GM19099 (cell line): Measurements from ENCODE around the gene TOP1.

Experiments
- POLR2A ChIP-seq: IDR thresholded peaks from 3 replicates; pipeline ENCODE4 v1.6.1; 2011; ENCODE audit warnings: low read depth; ENCODE audit not compliant: insufficient read length; ENCODE audit errors: extremely low read depth

TOP1 gene

DNA sequence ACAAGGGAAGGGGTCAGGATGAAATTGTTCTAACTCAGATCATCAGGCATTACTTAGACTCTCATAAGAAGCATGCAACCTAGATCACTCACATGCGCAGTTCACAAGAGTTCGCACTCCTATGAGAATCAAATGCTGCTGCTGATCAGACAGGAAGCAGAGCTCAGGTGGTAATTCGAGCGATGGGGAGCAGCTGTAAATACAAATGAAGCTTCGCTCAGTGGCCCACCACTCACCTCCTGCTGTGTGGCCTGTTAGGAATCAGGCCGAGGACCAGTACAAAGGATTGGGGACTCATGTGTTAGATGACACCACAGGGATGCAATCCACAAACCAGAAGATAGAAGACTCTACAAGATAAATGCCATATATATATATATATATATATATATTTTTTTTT, 31.5 kb upstream of the TOP1 start:
- no peak for TF ChIP-seq POLR2A

DNA sequence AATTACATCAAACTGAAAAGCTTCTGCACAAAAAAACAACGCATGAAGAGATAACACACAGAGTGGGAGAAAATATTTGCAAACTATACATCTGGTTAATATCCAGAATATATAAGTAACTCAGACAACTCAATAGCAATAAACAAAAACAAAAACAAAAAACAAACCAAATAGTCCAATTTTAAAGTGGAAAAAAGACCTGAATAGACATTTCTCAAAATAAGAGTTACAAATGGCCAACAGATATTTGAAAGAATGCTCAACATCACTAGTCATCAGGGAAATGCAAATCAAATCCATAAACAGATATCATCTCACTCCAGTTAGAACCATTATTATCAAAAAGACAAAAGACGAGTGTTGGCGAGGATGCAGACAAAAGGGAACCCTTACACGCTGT, 28.8 kb upstream of the TOP1 start:
- TF ChIP-seq POLR2A: no peak

DNA sequence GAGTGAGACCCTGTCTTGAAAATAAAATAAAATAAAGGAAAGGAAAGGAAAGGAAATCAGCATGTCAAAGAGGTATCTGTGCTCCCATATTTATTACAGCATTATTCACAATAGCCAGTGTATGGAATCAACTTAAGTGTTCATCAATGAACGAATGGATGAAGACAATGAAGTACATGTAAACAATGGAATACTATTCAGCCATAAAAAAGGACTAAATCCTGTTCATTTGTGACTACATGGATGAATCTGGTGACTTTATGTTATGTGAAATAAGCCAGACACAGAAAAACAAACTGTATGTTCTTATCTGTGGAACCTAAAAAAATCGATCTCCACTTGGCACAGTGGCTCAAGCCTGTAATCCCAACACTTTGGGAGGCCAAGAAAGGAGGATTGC, 28.0 kb upstream of the TOP1 start:
- TF ChIP-seq POLR2A: no peak

DNA sequence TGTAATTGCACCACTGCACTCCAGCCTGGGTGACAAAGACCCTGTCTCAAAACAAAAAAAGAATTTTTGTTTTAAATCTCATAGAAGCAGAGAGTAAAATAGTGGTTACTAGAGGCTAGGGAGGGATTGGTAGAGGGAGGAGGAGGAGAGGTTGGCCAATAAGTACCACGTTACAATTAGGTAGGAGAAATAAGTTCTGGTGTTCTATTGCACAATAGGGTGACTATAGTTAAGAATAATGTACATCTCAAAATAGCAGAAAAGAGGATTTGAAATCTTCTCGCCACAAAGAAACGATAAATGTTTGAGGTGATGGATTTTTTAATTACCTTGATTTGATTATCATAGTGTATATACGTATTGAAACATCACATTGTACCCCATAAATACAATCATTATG, 27.1 kb upstream of the TOP1 start:
- TF ChIP-seq POLR2A: no peak

DNA sequence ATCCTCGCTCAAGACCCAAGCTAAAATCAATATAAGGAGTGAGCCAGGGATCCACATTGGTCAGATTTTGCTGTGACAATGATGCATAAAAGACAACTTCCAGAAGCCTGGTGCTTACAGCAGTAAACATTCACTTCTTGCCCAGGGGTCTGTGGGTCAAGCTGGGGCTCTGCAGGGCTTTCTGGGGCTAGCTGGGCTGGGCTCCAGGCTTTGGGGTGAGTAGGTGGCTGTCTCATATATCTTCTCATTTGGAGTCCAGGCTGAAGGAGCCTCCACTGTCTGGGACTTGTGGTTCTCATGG, 25.8 kb upstream of the TOP1 start:
- TF ChIP-seq POLR2A: no peak

DNA sequence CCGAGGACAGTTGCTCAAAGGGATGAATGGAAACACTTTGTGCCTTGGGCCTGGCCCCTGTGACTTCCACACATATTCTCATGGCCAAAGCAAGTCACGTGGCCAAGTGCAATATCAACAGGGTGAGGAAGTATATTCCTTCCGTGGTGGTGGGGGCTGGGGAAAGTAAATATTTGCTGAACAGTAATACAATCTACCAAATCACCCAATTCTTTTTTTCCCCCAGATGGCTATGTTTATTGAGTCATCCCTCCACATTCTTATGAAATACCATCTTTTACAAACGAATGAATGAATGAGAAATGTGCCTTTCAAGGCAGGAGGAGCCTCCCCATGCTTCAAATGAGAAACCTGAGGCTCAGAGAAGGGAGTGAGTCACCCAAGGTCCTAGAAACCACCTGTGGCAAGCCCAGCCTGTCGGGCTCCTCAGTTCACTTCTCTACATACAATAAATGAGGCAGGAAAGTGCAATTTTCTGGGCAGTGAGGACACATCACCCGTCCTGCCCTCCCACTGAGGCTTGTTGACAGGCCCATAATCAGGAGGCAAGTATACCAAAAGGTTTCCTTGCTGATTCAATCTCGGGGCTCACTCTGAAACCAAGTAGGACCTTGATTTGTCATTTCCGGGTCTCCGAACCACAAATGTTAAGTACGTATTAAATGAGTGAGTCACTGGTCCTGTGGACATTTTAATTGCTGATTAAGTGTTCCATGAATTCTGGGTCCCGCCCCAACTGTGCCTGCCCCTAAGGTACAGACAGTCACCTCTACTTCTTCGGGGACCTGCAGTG, 25.3 kb upstream of the TOP1 start:
- no peak for TF ChIP-seq POLR2A

DNA sequence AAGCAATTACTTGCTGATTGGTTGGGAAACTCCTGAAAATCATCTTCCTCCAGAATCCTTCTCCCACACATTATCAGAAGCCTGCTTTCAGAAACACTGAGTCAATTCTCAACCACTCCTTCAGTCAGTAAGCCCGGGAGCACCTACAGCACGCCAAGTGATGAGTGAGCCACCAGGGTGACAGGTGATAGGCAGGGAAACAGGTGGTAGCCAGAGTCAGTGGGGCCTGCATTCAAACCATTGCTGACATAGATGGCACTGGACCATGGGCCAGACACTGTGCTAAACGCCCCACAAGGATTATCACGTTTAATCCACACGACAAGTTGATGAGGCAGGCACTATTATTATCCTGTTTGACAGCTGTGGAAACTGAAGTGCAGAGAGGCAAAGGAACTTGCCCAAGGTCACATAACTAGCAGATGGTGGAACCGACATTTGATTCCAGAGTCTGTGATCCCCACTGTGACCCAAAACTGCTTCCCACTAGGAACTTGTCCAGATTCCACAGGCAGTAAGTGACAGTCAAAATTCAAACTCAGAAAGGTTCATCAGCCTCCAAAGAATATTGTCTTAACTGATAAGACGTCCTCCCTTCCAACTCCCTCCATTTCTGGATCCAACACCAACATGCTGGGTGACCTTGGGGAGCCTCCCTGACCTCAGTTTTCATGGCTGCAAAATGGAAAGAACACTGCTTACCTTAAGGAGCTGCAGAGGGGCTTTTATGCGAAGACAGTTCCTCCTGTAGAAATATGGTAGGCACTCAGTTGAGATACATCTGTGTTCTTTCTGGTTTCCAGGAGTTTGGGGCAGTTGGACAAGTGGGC, 23.9 kb upstream of the TOP1 start:
- TF ChIP-seq POLR2A: no peak

DNA sequence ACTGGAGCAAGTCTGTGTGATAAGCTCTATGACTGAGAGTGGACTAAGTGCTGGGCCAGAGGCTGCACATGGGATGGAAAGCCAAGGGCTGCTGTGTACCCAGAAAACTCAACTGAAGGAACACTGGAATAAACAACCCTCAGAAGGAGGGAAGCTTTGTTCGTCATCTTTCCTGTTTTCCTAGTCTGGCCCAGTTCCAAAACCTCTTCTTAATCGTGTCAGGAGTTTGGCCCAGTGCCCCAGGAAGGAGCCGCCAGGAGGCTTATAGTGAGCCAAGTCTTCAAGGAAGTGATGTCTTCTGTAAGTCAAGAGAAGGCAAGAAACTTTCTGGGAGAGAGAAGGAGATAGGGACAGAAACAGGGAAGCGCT, 23.3 kb upstream of the TOP1 start:
- no peak for TF ChIP-seq POLR2A

DNA sequence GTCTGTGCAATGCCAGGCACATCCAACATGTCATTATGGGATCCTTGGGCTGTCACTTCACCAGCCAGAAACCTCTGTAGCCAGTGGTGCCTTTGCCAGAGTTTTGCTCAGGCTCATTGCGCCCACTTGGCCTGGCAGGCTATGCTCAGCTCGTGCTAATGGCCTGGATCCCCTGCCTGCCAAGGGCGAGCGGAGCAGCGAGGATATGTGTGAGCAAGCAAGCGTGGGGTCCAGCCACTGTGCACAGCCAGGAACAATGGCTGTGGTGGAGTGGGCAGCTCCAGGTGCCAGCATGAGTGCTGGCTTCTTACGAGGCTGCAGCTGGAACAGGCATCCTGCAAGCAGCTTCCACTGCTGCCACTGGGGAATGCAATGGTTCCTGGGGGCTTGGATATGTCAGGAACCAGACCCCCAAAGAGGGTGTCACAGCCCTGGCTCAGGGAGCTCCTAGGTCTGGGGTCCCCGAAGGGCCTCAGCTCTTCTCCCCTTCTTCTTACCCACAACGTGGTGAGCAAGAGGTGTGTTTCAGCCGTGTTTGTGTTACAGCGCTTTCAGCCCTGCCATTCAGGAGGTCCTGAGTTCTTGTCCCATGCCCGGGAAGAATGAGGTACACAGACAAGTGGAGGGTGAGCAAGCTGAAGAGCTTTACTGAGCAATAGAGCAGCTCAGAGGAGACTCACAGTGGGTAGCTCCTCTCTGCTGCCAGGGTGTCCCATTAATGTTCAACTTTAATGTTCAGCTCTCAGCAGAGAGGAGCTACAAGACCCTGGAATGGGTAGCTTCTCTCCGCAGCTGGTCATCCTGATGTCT, 22.3 kb upstream of the TOP1 start:
- TF ChIP-seq POLR2A: no peak

DNA sequence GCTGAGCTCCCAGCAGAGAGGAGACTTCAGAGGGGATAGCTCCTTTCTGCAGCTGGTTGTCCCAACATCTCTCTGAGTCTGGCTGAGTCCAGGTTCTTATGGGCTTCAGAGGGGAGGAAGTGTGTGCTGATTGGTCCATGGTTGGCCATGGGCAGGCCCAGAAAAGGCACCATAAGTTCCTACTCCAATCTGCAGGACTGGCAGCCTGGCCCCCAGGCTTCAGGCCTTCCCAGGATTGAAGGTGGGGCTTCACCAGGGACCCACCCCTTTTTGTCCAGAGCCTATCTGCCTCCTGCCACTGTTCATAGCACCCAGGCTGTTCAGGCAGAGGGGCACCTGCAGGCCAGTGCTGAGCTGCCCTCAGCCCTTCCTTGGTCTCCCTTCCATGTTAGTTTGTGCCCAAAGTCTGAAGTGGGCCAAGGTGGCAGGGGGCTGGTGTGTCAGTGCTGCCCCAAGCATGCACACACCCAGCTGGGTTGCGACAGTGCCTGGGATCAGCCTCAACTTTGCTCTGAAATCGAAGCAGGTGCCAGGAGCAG, 21.6 kb upstream of the TOP1 start:
- no peak for TF ChIP-seq POLR2A

DNA sequence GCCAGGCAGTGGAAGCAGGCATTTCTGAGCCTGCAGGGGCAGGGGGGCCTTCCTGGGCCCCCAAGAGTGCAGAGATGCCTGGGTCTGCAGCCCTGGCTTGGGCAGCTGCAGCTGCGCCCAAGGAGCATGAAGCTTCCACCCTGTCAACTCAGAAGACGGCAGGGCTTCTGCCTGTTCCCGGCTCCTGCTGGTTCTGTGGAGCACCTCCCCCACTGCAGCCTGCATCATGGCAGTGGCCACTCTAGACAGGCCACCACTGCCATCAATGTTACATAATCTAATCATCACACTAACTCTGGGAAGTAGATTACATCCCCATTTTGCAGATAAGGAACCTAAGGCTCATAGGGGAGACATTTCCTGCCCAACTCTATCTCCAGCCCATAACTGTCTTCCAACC, 21.1 kb upstream of the TOP1 start:
- no peak for TF ChIP-seq POLR2A

DNA sequence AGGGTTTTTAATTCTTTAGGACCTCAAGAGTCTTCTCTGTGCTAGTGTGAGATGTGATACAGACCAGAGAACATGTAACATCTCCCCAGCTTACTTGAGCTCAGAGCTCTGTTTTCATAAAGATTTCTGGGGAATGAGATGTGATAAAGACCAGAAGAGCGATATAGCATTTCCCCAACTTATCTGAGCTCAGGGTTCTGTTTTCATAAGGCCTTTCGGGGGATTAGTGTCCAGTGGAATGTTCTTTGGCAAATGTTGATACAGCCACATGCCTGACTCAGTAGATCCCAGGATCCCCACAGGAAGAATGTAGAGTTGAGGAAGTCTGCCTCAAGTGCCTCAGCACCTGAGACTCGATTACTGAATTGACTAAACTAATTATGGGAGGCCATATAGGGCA, 18.7 kb upstream of the TOP1 start:
- no peak for TF ChIP-seq POLR2A

DNA sequence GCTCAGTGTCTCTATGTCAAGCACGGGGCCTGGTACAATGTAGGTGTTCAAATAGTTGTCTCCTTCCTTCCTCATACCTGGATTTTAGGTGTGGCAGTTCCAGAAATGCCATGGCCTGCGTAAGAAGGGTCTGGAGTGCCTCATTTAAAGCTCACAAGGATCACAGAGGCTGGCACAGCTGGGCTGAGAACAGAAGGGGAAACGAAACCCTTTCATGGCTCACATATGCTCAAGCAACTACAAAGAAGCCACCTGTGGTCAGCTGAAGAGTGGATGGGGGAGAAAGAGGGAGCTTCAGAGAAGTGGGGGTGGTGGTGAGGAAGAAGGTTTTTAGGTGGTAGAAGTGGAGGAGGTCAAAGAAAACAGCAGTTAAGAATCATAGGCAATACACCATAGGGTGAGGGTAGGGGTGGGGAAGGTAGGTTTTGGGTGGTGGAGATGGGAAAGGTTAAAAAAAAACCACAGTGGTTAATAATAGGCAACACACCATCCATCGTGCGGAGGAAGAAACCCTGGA, 17.0 kb upstream of the TOP1 start:
- no peak for TF ChIP-seq POLR2A

DNA sequence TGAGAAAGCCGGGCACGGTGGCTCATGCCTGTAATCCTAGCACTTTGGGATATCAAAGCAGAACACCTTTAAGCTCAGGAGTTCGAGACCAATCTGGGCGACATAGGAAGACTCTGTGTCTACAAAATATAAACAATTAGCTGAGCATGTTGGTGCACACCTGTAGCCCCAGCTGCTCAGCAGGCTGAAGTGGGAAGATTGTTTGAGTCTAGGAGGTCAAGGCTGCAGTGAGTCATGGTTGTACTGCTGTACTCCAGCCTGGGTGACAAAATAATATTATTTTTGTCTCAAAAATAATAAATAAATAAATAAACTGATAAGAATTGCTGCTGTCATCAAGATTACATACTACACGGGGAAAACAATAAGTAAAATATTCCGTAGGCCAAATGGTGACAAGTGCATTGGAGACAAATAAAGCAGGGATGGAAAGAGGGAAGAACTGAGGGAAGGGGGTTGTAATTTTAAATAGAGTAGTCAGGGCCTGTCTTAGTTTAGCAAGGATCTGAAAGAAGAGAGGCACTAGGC, 14.0 kb upstream of the TOP1 start:
- no peak for TF ChIP-seq POLR2A
